Stimulated activated memory B cell treated with anti-CD40 and anti-IgM and Interleukin-4, amounts not matched to agents 10 μg/mL and 1 μg/mL and 100 μg/mL, for 72 hours (primary cell): ENCODE data around the gene E2F4.

Experiments used
- ATAC-seq: fragments of 150-1000 bp; cut with Tn5 transposase; 2 replicates; pipeline ENCODE4 v1.10.0; 2021
- H3K27ac Mint-ChIP-seq: one replicate; pipeline ENCODE4 v1.8.0; 2022; ENCODE audit warnings: mild to moderate bottlenecking, mixed read lengths
- H3K27me3 Mint-ChIP-seq: one replicate; pipeline ENCODE4 v1.8.0; 2022; ENCODE audit warnings: mixed read lengths
- H3K36me3 Mint-ChIP-seq: one replicate; pipeline ENCODE4 v1.8.0; 2022; ENCODE audit warnings: mixed read lengths
- H3K4me1 Mint-ChIP-seq: one replicate; pipeline ENCODE4 v1.8.0; 2022; ENCODE audit warnings: mixed read lengths
- H3K4me3 Mint-ChIP-seq: one replicate; pipeline ENCODE4 v1.8.0; 2022; ENCODE audit warnings: mild to moderate bottlenecking, moderate library complexity, mixed read lengths
- H3K9me3 Mint-ChIP-seq: one replicate; pipeline ENCODE4 v1.8.0; 2022; ENCODE audit warnings: mixed read lengths

Gene E2F4

GRCh38 chr16:67191995-67192681 lies at the start of gene E2F4:
Gene E2F4 (plus strand): TSS chr16:67192155. CDS start chr16:67192228, 73 bp downstream.
- ATAC-seq = peak; percentile 98
- Mint-ChIP-seq H3K4me3 (peak within 1 kb of the TSS; percentile 80), H3K4me1 (peaks cover 57% of the 10 kb centered on the region), H3K27me3 (peaks cover 15% of the 10 kb centered on the region), H3K9me3 (no peaks in the 10 kb centered on the region), H3K27ac (peak within 1 kb of the TSS; percentile 84), H3K36me3 (peaks cover 25% of the 10 kb centered on the region)

DNA sequence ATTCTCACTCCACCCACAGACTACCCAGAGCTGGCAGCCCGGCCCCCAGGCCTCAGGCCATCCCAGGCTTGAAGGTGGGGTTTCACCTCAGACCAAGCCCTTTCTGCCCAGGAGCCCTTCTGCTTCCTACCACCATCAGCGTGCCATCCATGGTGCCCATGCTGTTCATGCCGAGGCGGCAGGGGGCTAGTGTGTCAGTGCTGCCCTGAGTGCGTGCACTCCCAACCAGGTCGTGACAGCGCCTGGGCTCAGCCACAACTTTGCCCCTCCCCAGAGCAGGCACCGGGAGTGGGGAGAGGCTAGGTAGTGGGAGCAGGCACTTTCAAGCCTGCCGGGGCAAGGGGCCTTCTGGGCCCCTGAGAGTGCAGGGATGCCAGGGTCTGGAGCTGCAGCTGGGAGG lies 49.6 kb upstream of the E2F4 start:
- Mint-ChIP-seq H3K4me3 (no peak overlapping the region), H3K9me3 (no peaks in the 10 kb centered on the region), H3K27me3 (no peaks in the 10 kb centered on the region), H3K27ac (no peak overlapping the region), H3K4me1 (no peaks in the 10 kb centered on the region), H3K36me3 (peaks cover 89% of the 10 kb centered on the region)
- no peak for ATAC-seq

DNA sequence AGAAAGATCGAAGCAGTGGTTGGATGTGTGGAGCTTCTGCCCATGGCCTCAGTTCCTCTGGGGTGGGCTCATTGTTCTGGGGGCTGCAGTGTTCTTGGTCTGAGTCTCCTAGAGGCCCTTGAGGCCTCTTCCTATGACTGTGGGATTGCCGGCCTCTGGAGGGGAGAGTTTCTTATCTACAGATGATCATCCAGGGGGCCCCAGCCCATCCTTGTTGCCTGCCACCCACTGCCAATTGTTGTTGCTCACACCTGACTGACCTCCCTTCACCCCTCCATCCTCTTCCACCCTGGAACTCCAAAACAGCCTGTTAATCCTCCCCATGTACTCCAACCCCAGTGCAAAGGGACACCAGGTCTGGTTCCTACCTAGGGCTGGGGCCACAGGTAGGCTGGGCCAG lies 47.0 kb upstream of the E2F4 start:
- Mint-ChIP-seq H3K27me3 (peaks cover 19% of the 10 kb centered on the region), H3K9me3 (no peaks in the 10 kb centered on the region), H3K36me3 (peaks cover 92% of the 10 kb centered on the region), H3K4me3 (no peak overlapping the region), H3K4me1 (no peaks in the 10 kb centered on the region), H3K27ac (no peak overlapping the region)
- ATAC-seq = no peak

DNA sequence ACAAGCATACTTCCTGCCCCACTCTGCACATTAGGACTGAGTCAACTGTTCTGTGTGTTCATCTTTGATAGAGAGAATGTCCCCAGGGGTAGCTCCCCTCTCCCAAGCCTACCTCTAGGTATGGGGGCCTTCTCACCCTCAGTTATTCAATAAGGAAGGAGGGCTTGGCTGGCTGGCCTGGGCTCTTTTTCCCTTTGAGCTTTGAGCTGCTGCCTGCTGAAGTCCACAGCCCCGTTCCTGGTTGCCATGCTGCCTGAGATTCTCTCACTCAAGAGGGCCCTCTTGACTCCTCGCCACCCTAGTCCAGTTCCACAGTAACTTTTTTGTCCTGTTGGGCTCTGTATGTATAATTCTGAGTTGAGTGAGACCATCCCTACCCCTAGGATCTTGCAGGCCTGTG lies 46.2 kb upstream of the E2F4 start:
- H3K36me3 Mint-ChIP-seq = peaks cover 84% of the 10 kb centered on the region
- no peaks in the 10 kb centered on the region for H3K4me1 Mint-ChIP-seq
- no peak overlapping the region for H3K27ac Mint-ChIP-seq
- peaks cover 19% of the 10 kb centered on the region for H3K27me3 Mint-ChIP-seq
- ATAC-seq = no peak
- H3K9me3 Mint-ChIP-seq = no peaks in the 10 kb centered on the region
- H3K4me3 Mint-ChIP-seq = no peak overlapping the region

DNA sequence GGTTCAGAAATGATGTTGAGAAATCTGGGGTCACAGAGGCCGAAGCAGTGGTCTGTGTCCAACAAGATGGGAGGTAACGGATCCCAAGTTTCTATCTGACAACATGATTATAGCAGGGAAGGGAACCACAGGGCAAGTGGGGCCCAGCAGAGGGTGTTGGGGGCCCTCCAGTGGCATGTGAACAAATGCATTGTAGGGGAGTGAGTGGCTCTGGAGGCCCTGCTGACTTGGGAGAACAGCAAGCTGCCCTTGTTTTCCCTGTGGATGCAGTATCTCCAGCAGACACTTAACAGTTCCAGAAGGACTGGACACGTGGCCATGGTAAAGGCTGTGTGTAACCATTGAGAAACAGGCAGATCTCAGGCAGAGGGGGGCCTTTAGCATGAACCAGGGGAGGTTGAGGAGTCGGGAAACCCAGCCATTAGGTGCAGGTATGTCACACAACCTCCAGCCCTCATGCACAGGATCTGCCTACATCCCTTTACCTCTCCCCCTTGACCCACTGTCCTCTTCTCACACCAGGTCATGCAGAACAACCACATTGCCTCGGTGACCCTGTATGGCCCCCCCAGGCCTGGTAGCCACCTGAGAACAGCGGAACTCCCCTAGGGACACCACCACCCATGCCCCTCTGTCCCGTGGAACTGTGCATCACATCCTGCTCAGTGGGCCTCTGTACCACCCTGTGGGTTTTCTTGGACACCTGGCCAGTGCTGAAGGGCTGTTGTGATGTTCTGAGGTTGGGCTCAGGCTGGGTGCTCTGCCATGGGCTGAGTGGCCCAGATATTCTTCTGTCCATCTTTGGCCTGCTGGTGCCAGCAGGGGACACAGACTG lies 45.2 kb upstream of the E2F4 start:
- H3K9me3 Mint-ChIP-seq = no peaks in the 10 kb centered on the region
- H3K27me3 Mint-ChIP-seq = peaks cover 28% of the 10 kb centered on the region
- H3K27ac Mint-ChIP-seq = no peak overlapping the region
- peaks cover 7% of the 10 kb centered on the region for H3K4me1 Mint-ChIP-seq
- ATAC-seq = no peak
- peaks cover 74% of the 10 kb centered on the region for H3K36me3 Mint-ChIP-seq
- no peak overlapping the region for H3K4me3 Mint-ChIP-seq

DNA sequence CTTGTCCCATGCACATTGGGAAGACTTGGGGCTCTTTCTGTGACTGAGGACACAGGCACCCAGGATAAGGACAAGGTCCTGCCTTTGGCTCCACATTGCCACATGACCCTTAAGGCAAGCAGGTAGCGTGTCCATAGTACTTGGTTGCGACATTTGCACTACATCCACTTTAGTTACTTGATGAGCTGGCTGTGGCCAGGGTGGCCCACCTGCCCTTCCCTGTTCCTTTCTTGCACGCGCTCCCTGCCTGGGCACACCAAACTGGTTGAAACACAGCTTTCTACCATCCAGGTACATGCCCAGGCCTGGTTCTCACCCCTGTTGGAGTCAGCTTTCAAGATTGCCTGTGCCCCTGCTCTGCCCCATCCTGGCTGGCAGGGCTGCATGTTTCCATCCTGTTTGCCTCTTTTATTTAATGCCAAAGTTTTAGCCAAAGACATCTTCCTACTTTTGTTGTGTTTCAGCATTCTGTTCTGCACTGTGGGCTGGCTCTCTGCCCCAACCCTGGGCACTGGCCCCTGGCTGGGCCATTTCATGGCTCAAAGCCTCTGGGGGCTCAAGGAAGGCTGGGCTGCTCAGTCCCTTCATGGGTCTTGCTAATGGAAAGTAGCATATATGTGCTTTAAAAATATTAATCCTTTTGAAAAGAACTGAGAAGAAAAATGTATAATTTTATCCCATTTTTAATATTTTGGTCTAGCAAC lies 44.4 kb upstream of the E2F4 start:
- Mint-ChIP-seq H3K9me3 (no peaks in the 10 kb centered on the region), H3K4me1 (peaks cover 8% of the 10 kb centered on the region), H3K36me3 (peaks cover 65% of the 10 kb centered on the region), H3K4me3 (no peak overlapping the region), H3K27ac (no peak overlapping the region), H3K27me3 (peaks cover 29% of the 10 kb centered on the region)
- ATAC-seq = no peak

GRCh38 chr16:67148221-67148620 lies 43.7 kb upstream of the E2F4 start:
- H3K9me3 Mint-ChIP-seq = no peaks in the 10 kb centered on the region
- peaks cover 29% of the 10 kb centered on the region for H3K27me3 Mint-ChIP-seq
- H3K27ac Mint-ChIP-seq = no peak overlapping the region
- no peak overlapping the region for H3K4me3 Mint-ChIP-seq
- ATAC-seq = no peak
- peaks cover 14% of the 10 kb centered on the region for H3K4me1 Mint-ChIP-seq
- peaks cover 59% of the 10 kb centered on the region for H3K36me3 Mint-ChIP-seq

DNA sequence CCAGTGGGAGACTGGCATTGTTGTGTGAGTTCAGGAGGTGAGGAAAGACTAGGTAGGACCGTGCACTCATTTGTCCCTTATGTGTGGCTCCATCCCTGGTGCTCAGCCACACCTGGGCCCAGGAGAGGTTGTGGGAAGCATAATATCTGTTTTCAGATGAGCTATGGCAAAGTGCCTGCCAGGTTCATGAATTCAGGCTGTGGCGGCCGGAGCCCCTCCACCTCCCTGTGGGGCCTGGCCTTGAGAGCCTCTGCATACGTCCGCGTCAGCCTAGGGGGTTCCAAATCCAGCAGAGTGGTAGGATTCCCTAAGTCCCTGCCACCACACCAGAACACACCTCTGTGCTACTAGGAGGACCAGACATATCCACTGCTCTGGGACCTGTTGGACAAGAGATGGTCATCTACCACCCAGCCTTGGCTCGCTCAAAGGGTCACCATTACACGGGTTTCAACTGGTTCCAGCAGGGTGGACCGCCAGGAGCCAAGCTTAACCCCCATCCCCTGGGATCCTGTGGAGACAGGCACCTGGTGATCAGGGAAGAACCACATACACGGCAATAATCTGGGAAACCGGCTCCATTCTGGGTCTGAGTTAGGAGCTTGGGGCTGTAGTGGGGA lies 43.2 kb upstream of the E2F4 start:
- no peak overlapping the region for H3K27ac Mint-ChIP-seq

GRCh38 chr16:67149276-67150046 lies 42.5 kb upstream of the E2F4 start:
- no peak for ATAC-seq
- H3K4me3 Mint-ChIP-seq = peak overlapping the region; percentile 17
- H3K27ac Mint-ChIP-seq = no peak overlapping the region
- H3K9me3 Mint-ChIP-seq = no peaks in the 10 kb centered on the region
- peaks cover 29% of the 10 kb centered on the region for H3K27me3 Mint-ChIP-seq
- peaks cover 23% of the 10 kb centered on the region for H3K4me1 Mint-ChIP-seq
- peaks cover 51% of the 10 kb centered on the region for H3K36me3 Mint-ChIP-seq

More for the DNA sequence above, 43.2 kb upstream of the E2F4 start:
- Mint-ChIP-seq H3K4me1 (peaks cover 20% of the 10 kb centered on the region), H3K4me3 (peak overlapping the region; percentile 17), H3K36me3 (peaks cover 54% of the 10 kb centered on the region), H3K9me3 (no peaks in the 10 kb centered on the region), H3K27me3 (peaks cover 29% of the 10 kb centered on the region)
- no peak for ATAC-seq

DNA sequence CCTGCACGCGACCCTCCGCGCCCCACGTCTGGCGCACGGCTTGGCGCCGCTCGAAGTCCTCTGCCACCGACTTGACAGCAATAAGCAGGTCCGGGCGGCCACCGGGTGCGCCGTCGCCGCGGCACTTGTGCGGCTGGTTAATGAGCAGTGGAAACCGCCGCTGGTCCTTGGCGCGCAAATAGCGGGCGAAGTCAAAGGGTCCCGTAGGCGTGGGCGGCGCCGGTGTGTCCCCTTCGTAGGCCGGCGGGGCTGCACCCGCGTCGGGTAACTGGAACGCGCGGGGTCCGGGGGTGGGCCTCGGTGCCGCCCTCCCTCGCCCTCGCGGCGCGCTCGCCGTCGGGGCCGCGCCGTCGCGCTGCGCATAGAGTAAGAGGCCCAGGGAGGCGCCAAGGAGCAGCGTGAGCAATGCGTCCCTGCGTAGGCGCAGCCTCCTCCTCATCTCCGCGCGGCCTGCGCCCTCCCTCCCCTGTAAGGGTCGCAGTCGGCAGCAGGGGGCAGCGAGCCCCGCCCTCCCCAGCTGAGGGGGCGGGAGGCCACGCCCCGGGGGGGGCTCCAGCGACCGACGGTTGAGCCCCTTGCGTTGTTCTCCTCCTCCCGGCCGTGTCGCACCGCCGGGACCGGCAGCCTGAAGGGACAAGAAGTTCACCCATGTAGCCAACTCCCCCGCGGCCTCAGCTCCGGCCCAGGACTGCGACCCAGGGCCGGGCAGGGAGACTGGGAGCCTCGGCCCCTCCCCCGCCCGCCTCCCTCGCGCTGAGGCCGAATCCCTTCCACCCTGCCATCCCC lies 41.7 kb upstream of the E2F4 start:
- peaks cover 43% of the 10 kb centered on the region for H3K36me3 Mint-ChIP-seq
- H3K27me3 Mint-ChIP-seq = peaks cover 29% of the 10 kb centered on the region
- H3K9me3 Mint-ChIP-seq = no peaks in the 10 kb centered on the region
- ATAC-seq = peak; percentile 49
- H3K4me3 Mint-ChIP-seq = peak overlapping the region; percentile 76
- H3K4me1 Mint-ChIP-seq = peaks cover 26% of the 10 kb centered on the region
- H3K27ac Mint-ChIP-seq = peak overlapping the region; percentile 30

DNA sequence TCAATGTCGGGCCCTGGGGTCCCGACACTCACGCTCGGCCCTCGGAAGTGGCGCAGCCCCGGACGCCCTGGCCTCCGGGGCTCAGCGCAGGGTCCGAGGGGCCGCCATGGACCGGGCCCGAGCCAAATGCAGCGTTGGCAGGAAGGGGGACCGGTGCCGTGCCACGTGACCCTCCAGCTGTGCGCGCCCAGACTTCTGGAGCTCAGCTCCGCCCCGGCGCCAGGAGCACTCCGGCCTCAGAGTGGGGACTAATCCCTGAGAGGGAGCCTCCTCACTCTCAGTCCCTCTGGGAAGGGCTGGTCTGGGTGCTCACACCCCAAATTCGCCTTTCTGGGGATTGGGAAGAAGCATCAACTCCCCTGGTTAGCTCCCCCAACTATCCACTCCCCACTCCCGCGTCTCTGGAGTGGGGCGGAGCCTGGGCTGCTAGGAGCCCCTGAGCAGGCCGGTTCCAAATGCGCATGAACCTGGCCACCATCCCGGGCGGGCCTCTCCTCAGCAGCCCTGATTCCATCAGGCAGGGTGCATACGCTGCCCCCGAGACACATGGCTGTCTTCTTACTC lies 41.0 kb upstream of the E2F4 start, which contains the start of gene B3GNT9:
Gene B3GNT9, minus strand, starts transcription at position 166 of the 564 bp plus-strand sequence. CDS start 513 bp downstream, outside the sequence.
- peaks cover 36% of the 10 kb centered on the region for H3K36me3 Mint-ChIP-seq
- peak within 1 kb of the TSS; percentile 30 for H3K27ac Mint-ChIP-seq

DNA sequence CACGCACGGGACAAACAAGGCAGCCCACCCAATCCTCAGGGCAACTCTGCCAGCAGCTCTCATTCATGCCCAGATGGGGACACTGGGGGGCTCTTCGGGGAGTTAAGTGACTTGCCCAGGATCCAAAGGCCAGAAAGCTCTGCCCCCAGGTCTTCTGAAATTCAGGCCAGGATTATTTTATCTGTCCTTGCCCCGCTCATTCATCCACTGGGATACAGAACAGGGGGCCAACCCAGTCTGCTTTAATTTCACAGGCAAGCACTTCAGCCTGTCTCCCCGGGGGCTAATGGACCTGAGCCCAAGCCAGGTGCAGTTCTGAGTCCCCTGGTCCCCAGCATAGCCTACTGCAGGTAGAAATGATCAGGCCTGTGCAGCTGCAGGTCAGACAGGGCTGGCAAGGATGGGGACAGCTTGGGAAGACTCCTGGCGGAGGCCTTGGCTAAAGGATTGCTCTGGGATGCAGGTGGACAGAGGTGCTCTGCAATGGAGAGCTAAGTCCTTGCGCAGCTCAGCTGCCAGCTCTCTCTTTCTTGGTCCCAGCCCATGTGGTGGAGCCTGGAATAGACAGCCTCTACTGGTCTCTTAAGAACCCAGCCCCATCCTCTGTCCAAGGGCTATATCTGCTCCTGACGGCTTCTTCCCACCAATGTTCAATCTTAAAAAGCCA lies 40.4 kb upstream of the E2F4 start:
- no peak for ATAC-seq
- Mint-ChIP-seq H3K4me1 (peaks cover 39% of the 10 kb centered on the region), H3K27me3 (peaks cover 29% of the 10 kb centered on the region), H3K27ac (peak overlapping the region; percentile 30), H3K9me3 (no peaks in the 10 kb centered on the region), H3K36me3 (peaks cover 30% of the 10 kb centered on the region), H3K4me3 (peak overlapping the region; percentile 76)

More for the DNA sequence above, 41.0 kb upstream of the E2F4 start, which contains the start of gene B3GNT9:
- Mint-ChIP-seq H3K4me3 (peak within 1 kb of the TSS; percentile 76), H3K4me1 (peaks cover 33% of the 10 kb centered on the region), H3K27me3 (peaks cover 29% of the 10 kb centered on the region), H3K9me3 (no peaks in the 10 kb centered on the region)
- ATAC-seq = peak; percentile 52
